ENCODE measurements around the gene PARP6. TPM values are rescaled to one million over a fixed set of nuclear protein-coding genes. Genes with fewer than 3 reads are reported as not detected.
A peak's percentile ranks its signal among the peaks of the same experiment; 100 is the strongest.

PARP6 gene
- total and polyA plus RNA-seq, 9 of the 15 experiments (the other 6 are each of a cell fraction or from before 2014, with no cell fraction given): 14.8 to 83.2 (median 28.3) TPM

- TF ChIP-seq ELF1 (tag; IDR thresholded peaks at IDR 0.05) (no peak), ARHGAP35 (IDR thresholded peaks at IDR 0.05; ENCODE audit: partially characterized antibody) (no peak), TAF15 (IDR thresholded peaks at IDR 0.05; ENCODE audit: low read depth, low read length) (no peak), TBP (optimal IDR thresholded peaks at IDR 0.05; ENCODE audit: low read depth, low read length) (no peak), ASH1L (IDR thresholded peaks at IDR 0.05; ENCODE audit: borderline replicate concordance, low read depth, partially characterized antibody) (no peak), ZBTB34 (CRISPR knock-in tag; IDR thresholded peaks at IDR 0.05) (no peak), BCOR (IDR thresholded peaks at IDR 0.05) (no peak), CHAMP1 (IDR thresholded peaks at IDR 0.05) (0 out of 2 replicates have a peak, but pooled peaks have one; percentile 35), CC2D1A (IDR thresholded peaks at IDR 0.05) (no peak), ZNF436 (CRISPR knock-in tag; IDR thresholded peaks at IDR 0.05) (no peak), SMC3 (conservative IDR thresholded peaks at IDR 0.05; ENCODE audit: insufficient read depth, low read depth, low read length) (no peak), TCFL5 (CRISPR knock-in tag; conservative IDR thresholded peaks at IDR 0.05) (no peak), POLR3G (IDR thresholded peaks at IDR 0.05; ENCODE audit: extremely low read depth, insufficient read length, insufficient replicate concordance) (no peak), ZNF217 (CRISPR knock-in tag; IDR thresholded peaks at IDR 0.05) (peak; percentile 85; the same call in 1 of the 2 replicates), RBM34 (IDR thresholded peaks at IDR 0.05; ENCODE audit: borderline replicate concordance, insufficient read depth, low read length) (no peak), ZKSCAN3 (CRISPR knock-in tag; IDR thresholded peaks at IDR 0.05) (no peak), CEBPG (CRISPR knock-in tag; IDR thresholded peaks at IDR 0.05) (no peak), CEBPG (tag; conservative IDR thresholded peaks at IDR 0.05 in 1 of 2, IDR thresholded peaks at IDR 0.05 in 1 of 2) (no peak), ZBTB33 (CRISPR knock-in tag; IDR thresholded peaks at IDR 0.05) (peak; percentile 65), ZNF24 (IDR thresholded peaks at IDR 0.05) (no peak), CGGBP1 (CRISPR knock-in tag; IDR thresholded peaks at IDR 0.05) (no peak), ESRRB (CRISPR knock-in tag; IDR thresholded peaks at IDR 0.05; ENCODE audit: borderline replicate concordance) (no peak)
Measured at GRCh38 chr15:72319360-72319984, 47.1 kb upstream of the PARP6 start (continued).
